ENCODE results near the gene EPHB3. TPM values are rescaled to one million over a fixed set of nuclear protein-coding genes. Genes with fewer than 3 reads are reported as not detected.

EPHB3 gene
- polyA plus RNA-seq, 1 experiment, result 1.9 TPM

DNA sequence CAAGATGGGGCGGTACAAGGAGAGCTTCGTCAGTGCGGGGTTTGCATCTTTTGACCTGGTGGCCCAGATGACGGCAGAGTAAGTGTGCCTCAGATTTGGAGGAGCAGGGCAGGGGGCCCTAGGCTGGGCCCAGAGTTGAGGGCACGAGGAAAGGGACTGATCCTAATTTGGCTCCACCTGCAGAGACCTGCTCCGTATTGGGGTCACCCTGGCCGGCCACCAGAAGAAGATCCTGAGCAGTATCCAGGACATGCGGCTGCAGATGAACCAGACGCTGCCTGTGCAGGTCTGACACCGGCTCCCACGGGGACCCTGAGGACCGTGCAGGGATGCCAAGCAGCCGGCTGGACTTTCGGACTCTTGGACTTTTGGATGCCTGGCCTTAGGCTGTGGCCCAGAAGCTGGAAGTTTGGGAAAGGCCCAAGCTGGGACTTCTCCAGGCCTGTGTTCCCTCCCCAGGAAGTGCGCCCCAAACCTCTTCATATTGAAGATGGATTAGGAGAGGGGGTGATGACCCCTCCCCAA lies 19.8 kb downstream of the EPHB3 start:
- no peaks in the 10 kb centered on the region; the same call in 1 of the 2 replicates for H3K9me3 ChIP-seq (ENCODE audit: control insufficient read depth, insufficient read depth, low read length)
- CTCF ChIA-PET, result no interaction called here
- POLR2A ChIA-PET, result no interaction called here
- TF ChIP-seq, protein P1, sequence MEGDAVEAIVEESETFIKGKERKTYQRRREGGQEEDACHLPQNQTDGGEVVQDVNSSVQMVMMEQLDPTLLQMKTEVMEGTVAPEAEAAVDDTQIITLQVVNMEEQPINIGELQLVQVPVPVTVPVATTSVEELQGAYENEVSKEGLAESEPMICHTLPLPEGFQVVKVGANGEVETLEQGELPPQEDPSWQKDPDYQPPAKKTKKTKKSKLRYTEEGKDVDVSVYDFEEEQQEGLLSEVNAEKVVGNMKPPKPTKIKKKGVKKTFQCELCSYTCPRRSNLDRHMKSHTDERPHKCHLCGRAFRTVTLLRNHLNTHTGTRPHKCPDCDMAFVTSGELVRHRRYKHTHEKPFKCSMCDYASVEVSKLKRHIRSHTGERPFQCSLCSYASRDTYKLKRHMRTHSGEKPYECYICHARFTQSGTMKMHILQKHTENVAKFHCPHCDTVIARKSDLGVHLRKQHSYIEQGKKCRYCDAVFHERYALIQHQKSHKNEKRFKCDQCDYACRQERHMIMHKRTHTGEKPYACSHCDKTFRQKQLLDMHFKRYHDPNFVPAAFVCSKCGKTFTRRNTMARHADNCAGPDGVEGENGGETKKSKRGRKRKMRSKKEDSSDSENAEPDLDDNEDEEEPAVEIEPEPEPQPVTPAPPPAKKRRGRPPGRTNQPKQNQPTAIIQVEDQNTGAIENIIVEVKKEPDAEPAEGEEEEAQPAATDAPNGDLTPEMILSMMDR (IDR thresholded peaks at IDR 0.05; ENCODE audit: low read depth, low read length), result no peak
- H3K27ac ChIP-seq (ENCODE audit: low read depth, low read length), result no peak overlapping the region
- H3K4me3 ChIP-seq (ENCODE audit: low read depth, low read length), result no peak overlapping the region
- H3K27me3 ChIP-seq (ENCODE audit: control insufficient read depth, insufficient read depth, low read length), result peaks cover 2% of the 10 kb centered on the region
- DNase-seq (ENCODE audit: low read depth, low spot score), result no peak

DNA sequence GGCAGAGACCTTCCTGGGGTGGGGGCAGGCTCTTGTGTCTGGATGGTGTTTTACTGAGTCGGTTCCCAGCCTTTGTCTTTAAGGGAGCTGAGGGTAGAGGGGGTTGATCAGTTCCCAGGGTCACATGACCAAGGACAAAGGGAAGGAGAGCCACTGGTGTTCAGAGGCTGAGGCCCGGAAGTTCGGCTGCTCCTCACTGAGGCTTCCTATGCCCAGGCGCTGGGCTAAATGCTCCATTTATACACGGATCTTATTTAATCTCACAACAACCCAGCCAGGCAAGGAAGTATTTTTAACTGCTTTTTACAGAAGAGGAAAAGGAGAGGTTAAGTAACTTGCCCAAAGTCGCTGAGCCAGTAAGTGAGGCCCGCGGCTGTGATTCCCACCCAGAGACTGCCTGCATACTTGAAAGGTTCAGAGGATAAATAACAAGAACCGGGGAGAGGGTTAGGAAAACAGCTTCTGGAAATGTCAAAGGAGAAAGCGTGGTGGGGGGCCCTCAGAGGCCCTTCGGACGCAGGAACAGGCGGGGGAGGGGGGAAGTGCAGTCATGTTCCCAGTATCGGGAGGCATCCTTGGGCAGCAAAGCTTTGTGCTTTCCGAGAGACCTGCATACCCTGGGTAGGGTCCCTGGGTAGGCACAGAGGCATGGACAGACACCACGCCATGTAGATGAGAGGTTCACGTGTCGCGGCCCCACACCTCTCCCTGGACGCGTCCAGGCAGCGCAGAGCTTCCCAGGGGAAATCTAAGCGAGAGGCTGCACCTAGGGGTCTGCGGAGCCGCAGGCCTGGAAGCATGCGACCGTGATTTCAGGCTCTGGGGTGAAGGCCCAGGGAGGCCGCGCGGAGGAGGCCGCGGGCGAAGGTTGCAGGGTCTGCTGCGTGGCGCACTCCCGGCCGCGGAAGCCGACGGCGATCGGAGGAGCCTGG lies 21.3 kb downstream of the EPHB3 start:
- POLR2A ChIA-PET, result interaction anchor here (2.0 kb wide), 1 partner anchor 22 kb away, joined by 8 read pairs; the partner anchor contains the start of gene EPHB3
- CTCF ChIA-PET, result interaction anchor here (0.5 to 1.7 kb wide), 4 partner anchors 22 to 167 kb away, joined by 3 to 8 read pairs (median 5); partner anchors contain the start of gene EPHB3
- Histone ChIP-seq H3K27ac (ENCODE audit: low read depth, low read length) (peak overlapping the region; percentile 21), H3K4me3 (ENCODE audit: low read depth, low read length) (peak overlapping the region; percentile 35), H3K27me3 (ENCODE audit: control insufficient read depth, insufficient read depth, low read length) (peaks cover 8% of the 10 kb centered on the region), H3K9me3 (ENCODE audit: control insufficient read depth, insufficient read depth, low read length) (no peaks in the 10 kb centered on the region; the same call in 1 of the 2 replicates)
- no peak for DNase-seq (ENCODE audit: low read depth, low spot score)
- TF ChIP-seq, protein P1 (IDR thresholded peaks at IDR 0.05; ENCODE audit: low read depth, low read length), result no peak

DNA sequence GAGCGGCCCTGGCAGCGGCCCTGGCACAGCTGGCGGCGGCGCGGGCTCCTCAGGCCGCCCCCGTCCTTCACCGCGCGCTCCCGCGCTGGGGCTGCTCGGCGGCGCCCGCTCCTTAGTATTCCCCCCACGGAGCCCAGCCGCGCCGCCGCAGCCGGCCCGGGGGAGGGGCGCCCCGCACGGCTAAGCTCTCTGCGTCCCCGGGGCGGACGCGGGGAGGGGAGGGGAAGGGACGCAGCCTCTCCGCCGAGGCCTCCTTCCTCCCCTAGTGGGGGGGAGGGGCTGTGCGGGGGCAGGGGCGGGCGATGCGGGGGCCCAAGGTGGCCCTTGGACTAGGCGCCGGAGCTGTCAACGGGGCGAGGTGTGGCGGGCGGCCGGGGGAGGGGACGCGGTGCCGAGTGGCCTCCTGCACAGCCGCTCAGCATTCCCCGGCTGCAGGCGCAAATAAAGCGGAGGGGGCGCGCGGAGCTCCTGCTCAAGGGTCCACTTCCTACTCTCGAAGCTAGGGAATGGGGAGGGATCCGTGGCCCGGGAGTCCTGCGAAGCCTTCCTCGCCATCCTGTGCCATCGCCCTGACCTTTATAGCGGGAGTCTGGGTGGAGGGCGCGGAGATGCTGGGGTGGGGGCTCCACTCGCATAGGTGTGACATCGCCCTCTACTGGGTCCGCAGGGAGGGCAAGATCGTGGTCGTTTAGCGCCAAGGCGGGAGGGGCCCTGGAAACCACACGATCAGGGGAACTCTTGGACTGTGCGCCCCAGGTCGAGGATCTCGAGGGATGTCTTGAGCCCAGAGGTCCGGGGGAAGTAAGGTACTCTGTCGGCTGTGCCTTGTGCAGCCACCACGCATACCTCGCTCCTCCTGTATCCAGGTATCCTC lies 22.2 kb downstream of the EPHB3 start:
- ChIA-PET POLR2A (interaction anchor here (2.0 kb wide), 1 partner anchor 22 kb away, joined by 8 read pairs; the partner anchor contains the start of gene EPHB3), CTCF (interaction anchor here (1.0 to 1.7 kb wide), 2 partner anchors 23 to 143 kb away, joined by 7 to 8 read pairs; partner anchors contain the start of gene EPHB3)
- DNase-seq (ENCODE audit: low read depth, low spot score), result no peak
- H3K4me3 ChIP-seq (ENCODE audit: low read depth, low read length), result peak overlapping the region; percentile 35; the same call in 1 of the 2 replicates
- peaks cover 12% of the 10 kb centered on the region for H3K27me3 ChIP-seq (ENCODE audit: control insufficient read depth, insufficient read depth, low read length)
- TF ChIP-seq, protein P1 (IDR thresholded peaks at IDR 0.05; ENCODE audit: low read depth, low read length), result peak; percentile 29
- no peak overlapping the region for H3K27ac ChIP-seq (ENCODE audit: low read depth, low read length)
- H3K9me3 ChIP-seq (ENCODE audit: control insufficient read depth, insufficient read depth, low read length), result no peaks in the 10 kb centered on the region; the same call in 1 of the 2 replicates

DNA sequence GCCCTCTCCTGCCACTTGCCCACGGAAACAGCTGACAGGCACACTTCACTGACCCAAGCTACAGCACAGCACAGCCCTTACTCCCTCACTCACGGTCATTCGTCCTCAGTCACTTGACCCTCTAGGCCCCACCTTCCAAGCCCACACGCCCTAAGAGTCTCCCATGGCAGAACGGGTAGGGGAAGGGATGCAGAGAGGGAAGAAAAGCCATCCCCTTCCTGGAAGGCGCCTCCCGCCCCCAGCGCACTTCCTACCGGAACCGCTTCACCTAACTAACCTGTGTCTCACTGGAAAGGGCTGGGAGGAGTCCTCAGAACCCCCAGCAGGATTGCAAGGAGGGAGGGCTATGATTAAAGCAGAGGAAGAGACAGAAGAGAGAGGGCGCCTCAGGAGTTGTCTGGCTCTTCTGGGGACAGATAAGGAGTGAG lies 22.9 kb downstream of the EPHB3 start:
- H3K27me3 ChIP-seq (ENCODE audit: control insufficient read depth, insufficient read depth, low read length), result peaks cover 12% of the 10 kb centered on the region
- ChIA-PET CTCF (interaction anchor here (1.0 kb wide), 1 partner anchor 142 kb away, joined by 8 read pairs; no protein-coding TSS in a partner anchor), POLR2A (no interaction called here)
- TF ChIP-seq, protein P1 (IDR thresholded peaks at IDR 0.05; ENCODE audit: low read depth, low read length), result no peak
- no peak overlapping the region for H3K27ac ChIP-seq (ENCODE audit: low read depth, low read length)
- H3K4me3 ChIP-seq (ENCODE audit: low read depth, low read length), result no peak overlapping the region
- DNase-seq (ENCODE audit: low read depth, low spot score), result no peak
- no peaks in the 10 kb centered on the region; the same call in 1 of the 2 replicates for H3K9me3 ChIP-seq (ENCODE audit: control insufficient read depth, insufficient read depth, low read length)
